ENCODE results near the gene THYN1.
A peak's percentile ranks its signal among the peaks of the same experiment; 100 is the strongest.

Gene THYN1

GRCh38 chr11:134252346-134253187, 585 bp downstream of the THYN1 start:
- H3K4me3 ChIP-seq (ENCODE audit: low read depth, low read length): peak overlapping the region; percentile 91

DNA sequence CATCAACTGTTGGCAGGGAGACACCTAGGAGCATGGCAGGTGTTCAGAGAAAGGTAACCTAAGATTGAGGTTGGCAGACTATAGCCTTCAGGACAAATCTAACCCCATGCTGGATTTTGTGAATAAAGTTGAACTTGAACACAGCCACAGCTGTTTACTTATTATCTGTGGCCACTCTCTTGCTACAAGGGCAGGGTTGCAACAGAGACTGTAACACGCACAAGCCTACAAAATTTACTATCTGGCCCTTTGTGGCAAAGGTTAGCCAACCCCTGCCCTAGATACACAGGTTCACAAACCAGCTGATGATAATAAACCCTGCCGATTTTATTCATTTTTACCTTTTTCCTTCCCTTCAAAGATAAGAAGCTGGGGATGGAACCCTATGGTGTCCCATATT, 2.5 kb downstream of the THYN1 start:
- H3K4me3 ChIP-seq (ENCODE audit: low read depth, low read length): no peak overlapping the region

GRCh38 chr11:134250246-134250645, 2.9 kb downstream of the THYN1 start:
- H3K4me3 ChIP-seq (ENCODE audit: low read depth, low read length): no peak overlapping the region

- no peak overlapping the region for H3K4me3 ChIP-seq (ENCODE audit: low read depth, low read length)
Observed at GRCh38 chr11:134248910-134249480, 4.2 kb downstream of the THYN1 start.

- no peak overlapping the region for H3K4me3 ChIP-seq (ENCODE audit: low read depth, low read length)
Observed at GRCh38 chr11:134246678-134247077, 6.5 kb downstream of the THYN1 start.

- no peak overlapping the region for H3K4me3 ChIP-seq (ENCODE audit: low read depth, low read length)
Observed at GRCh38 chr11:134246100-134246499, 7.1 kb downstream of the THYN1 start.

- no peak overlapping the region for H3K4me3 ChIP-seq (ENCODE audit: low read depth, low read length)
Observed at GRCh38 chr11:134245434-134245833, 7.7 kb downstream of the THYN1 start.

- H3K4me3 ChIP-seq (ENCODE audit: low read depth, low read length): no peak overlapping the region
Observed at GRCh38 chr11:134244593-134244992, 8.6 kb downstream of the THYN1 start.

DNA sequence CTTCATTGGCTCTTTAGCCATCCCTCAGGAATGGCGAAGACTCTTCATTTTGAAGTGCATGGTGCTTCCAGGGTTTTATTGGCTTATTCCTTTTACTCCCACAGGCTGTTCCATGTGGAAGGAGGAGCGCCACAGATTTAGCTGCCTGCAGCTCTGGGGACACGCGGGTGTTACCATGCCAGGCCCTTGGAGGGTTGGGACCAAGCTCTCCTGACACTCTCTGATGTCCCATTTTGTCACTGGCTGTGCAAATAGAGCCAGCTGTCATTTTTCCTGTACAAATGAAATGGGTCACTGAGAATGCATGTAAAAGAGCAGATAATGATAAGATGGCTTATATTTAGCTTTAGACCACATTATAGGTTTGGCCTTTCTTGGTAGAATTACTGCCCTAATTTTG, 9.2 kb downstream of the THYN1 start:
- no peak overlapping the region for H3K4me3 ChIP-seq (ENCODE audit: low read depth, low read length)

DNA sequence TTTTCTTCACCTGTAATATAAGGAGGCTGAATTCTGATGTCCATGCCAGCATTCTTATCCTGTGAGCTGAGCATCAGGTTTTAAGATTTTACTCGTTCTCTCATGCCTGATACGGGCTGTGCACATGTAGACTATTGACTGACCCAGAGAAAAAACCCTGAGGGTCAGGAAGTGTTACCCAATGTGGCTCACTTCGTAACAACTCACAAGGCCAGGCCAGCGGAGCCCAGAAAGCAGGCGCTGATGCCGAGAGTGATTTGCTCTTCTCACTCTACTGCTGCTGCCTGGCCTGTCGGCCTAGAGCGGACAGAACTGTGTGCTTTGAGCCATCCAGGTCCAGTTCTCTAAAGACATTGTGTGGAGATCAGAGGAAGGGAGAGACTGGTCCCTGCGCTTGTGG, 10.8 kb downstream of the THYN1 start:
- H3K4me3 ChIP-seq (ENCODE audit: low read depth, low read length): no peak overlapping the region

DNA sequence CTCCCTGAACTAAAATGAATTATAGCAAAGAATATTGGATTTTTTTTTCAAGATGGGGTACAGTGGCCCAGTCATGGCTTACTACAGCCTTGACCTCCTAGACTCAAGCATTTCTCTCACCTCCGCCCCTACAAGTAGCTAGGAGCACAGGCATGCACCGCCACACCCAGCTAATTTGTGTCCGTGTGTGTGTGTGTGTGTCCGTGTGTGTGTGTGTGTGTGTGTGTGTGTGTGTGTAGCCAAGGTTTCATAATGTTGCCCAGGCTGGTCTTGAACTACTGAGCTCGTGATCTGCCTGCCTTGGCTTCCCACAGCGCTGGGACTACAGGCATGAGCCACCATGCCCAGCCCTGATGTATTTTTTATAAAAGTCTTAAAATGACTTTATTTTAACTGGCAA, 12.6 kb downstream of the THYN1 start:
- no peak overlapping the region for H3K4me3 ChIP-seq (ENCODE audit: low read depth, low read length)

- H3K4me3 ChIP-seq (ENCODE audit: low read depth, low read length): no peak overlapping the region
Observed at GRCh38 chr11:134238956-134239355, 14.2 kb downstream of the THYN1 start.

- no peak overlapping the region for H3K4me3 ChIP-seq (ENCODE audit: low read depth, low read length)
Observed at GRCh38 chr11:134237557-134237922, 15.6 kb downstream of the THYN1 start.

DNA sequence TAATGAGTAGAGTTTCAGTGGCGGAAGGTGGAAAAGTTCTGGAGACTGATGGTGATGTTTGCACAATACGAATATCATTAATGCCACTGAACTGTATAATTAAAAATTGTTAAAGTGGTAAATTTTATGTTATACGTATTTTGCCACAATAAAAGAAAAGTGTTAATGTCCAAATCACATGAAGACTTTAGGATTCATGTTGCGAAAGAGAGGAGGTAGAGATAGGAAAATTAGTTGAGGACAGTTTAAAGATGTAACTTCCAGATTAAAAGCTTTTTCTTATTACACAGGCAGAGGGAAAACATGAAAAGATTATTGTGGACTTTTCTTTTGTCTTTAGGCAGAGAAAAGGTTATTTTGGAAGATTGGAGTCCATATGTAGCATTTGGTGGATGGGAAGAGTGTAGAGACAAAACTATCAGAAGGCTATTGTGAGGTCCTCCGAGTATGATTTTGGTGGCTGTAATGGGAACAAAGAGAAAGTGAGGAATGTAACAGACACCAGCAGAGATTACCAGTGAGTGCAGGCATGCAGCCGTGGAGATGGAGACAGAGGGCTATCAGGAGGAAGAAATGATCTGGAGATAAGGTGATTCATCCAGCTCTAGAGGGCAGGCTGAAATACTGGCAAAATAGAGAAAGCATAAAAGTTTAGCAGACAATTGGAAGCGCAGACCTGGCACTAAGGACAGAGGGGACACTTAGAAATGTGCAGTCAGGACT, 16.2 kb downstream of the THYN1 start:
- no peak overlapping the region for H3K4me3 ChIP-seq (ENCODE audit: low read depth, low read length)

DNA sequence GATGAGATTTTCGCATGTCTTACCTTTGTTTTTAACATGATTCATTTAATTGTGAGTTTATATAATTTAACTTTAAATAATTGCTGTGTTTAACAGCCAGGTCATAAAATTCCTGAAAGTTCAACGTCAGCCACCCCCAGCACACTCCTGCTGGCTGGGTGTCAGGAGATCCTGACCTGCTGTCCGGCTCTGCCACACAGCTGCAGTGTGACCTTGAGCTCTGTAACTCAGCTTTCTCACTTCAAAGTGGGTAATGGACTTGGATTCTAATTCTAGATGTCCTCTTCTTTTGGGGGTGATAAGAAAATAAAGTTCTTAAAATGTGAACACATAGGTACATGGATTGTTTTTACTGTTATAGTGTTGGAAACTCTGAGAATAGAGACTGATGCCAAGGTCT, 17.8 kb downstream of the THYN1 start:
- H3K4me3 ChIP-seq (ENCODE audit: low read depth, low read length): no peak overlapping the region

DNA sequence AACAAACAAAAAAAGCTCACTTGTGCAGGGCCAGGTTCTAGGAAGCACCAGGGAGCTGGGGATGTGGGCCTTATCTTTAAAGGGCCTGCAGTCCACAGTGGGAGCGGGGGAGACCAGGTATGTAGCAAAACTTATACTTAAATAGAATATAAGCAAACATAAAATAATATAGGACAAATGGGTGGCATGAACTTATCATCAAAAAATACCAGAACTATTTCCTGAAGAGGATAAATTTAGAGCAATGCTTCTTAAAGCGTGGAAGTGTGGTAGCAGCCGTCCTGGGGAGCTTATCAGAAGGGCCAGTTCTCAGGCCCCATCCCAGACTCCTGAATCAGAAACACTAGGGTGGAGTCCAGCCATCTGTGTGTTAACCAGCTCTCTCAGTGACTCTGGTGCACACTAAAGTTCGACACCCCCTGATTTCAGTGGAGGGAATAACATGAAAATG, 19.4 kb downstream of the THYN1 start:
- H3K4me3 ChIP-seq (ENCODE audit: low read depth, low read length): no peak overlapping the region

GRCh38 chr11:134231958-134232659, 21.0 kb downstream of the THYN1 start:
- no peak overlapping the region for H3K4me3 ChIP-seq (ENCODE audit: low read depth, low read length)

DNA sequence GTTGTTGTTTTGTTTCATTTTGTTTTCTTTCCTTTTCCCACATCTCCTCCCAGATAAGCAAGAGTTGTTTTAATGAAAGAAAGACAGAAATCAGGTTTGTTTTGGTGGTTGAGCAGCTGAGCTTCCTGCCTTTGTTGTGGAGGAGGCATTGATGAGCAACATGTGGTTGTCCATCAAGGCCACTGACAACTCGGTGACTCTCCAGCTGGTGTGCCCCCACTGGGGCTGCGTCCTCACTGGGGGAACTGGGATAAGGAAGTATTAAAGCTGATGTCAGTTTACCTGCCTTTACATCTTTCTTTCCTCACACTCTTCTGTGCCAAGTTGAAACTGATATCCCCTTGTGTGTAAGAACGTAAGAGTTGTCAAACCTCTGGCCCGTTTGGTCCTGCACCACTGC, 22.8 kb downstream of the THYN1 start:
- no peak overlapping the region for H3K4me3 ChIP-seq (ENCODE audit: low read depth, low read length)

- H3K4me3 ChIP-seq (ENCODE audit: low read depth, low read length): no peak overlapping the region
Observed at GRCh38 chr11:134229126-134229790, 23.9 kb downstream of the THYN1 start.

DNA sequence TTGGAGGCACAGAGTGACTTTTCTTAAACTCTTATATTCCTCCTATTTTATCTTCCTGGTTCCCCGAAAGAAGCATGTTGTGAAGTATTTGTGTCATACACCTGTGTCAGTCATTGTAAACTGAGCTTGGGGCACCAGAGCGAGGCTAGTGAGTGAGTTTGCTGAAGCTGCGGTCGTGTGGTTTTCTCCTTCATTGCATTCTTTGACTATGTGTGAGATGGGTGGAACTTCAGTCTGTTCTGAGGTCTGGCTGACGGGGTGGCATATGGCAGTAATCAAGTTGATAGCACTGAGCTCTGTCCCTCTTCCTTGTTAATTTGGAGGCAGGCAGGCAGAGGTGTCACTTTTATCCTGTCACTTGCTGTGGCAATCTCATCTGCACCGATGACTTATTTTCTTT, 24.5 kb downstream of the THYN1 start:
- no peak overlapping the region for H3K4me3 ChIP-seq (ENCODE audit: low read depth, low read length)

DNA sequence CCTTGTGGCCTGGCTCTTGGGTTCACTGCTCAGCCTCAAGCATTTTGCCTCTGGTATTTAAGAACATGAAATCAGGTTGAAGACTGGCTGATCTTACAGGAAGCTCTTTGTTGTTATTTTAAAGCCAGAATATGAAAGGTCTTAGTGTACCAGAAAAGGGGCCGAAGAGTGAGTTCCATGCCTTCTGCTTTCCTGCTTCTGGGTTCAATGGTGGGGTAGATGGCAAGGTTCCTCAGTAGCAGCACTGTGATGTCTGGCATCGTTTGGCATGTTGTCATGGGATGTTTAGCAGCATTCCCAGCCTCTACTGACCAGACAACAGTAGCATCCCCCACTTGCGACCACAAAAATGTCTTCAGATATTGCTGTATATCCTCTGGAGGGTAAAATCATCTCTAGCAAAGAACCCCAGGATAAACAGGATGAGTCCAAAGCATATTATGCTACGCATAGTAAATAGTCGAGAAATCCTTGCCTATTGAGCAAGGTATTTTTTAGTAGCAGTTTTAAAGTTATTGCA, 26.3 kb downstream of the THYN1 start:
- no peak overlapping the region for H3K4me3 ChIP-seq (ENCODE audit: low read depth, low read length)
